ENCODE measurements around the gene OR6C4. TPM values are rescaled to one million over a fixed set of nuclear protein-coding genes. Genes with fewer than 3 reads are reported as not detected.
"Not testable (repeated sequence)": the region's sequence is repeated elsewhere in the genome, so short reads cannot be mapped to it uniquely, and the experiment has no call there.

The OR6C4 gene
- total RNA-seq, result not detected
- long read RNA-seq, result 0 reads

DNA sequence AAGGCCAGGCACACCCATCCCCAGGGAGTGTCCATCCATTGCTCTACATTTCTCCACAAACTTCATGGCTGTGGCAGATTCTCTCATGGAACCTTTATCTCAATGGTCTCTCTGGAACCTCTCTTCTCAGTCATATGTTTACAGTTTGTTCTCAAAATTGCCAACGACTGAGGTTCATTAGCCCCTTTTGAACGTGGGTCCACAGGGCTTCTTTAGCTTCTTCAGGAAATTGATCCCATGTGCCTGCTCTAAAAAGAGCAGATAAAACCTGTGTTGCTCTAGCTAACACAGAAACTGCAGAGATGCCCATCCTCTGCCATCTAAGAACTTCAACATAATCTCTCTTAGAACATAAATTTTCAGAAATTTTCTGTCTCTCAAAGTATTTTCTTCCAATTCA, at the start of gene OR6C4:
Gene OR6C4 (plus strand): TSS at position 301 of the 400 bp plus-strand sequence. CDS start 1,625 bp downstream, outside the sequence.
- Histone ChIP-seq H3K4me1 (no peaks in the 10 kb centered on the region), H3K27ac (no peak within 1 kb of the TSS), H3K4me3 (no peak within 1 kb of the TSS), H3K36me3 (no peaks in the 10 kb centered on the region), H3K27me3 (peaks cover 0 to 4% of the 10 kb centered on the region in 2 donors), H3K9me3 (no peaks in the 10 kb centered on the region)
- TF ChIP-seq POLR2A (IDR thresholded peaks at IDR 0.05), result no peak
- TF ChIP-seq, protein P1, sequence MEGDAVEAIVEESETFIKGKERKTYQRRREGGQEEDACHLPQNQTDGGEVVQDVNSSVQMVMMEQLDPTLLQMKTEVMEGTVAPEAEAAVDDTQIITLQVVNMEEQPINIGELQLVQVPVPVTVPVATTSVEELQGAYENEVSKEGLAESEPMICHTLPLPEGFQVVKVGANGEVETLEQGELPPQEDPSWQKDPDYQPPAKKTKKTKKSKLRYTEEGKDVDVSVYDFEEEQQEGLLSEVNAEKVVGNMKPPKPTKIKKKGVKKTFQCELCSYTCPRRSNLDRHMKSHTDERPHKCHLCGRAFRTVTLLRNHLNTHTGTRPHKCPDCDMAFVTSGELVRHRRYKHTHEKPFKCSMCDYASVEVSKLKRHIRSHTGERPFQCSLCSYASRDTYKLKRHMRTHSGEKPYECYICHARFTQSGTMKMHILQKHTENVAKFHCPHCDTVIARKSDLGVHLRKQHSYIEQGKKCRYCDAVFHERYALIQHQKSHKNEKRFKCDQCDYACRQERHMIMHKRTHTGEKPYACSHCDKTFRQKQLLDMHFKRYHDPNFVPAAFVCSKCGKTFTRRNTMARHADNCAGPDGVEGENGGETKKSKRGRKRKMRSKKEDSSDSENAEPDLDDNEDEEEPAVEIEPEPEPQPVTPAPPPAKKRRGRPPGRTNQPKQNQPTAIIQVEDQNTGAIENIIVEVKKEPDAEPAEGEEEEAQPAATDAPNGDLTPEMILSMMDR (IDR thresholded peaks at IDR 0.05), result no peak
- DNase-seq (no peak), ATAC-seq (no peak)
- 13% methylated on average over 2 of the region's 2 CpGs for WGBS (ENCODE audit: insufficient coverage, low coverage, low lambda C conversion rate, missing lambda C conversion rate)
- intact Hi-C loops (cut with DNase I), result no loop called here

DNA sequence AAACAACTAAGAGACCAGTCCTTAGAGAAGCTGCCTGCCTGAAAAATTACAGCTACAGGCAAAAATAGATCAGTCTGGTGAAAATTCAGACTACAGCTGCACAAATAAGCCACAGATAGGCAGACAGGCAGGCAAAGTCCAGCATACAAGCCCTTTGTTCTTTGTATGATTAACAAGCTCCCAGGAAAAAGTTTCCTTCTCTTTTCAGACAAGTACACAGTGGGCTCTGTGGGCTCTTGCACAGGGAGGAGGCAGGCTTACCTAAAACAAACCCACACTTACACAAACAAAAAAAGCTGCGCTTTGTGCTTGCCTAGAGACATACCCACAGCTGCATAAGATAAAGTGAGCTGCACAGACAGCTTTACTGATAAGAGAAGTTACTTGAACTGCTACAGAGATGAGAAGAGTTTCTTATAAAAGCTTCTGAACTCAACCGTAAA, 49.6 kb upstream of the OR6C4 start:
- DNase-seq, result no peak
- TF ChIP-seq, protein P1 (IDR thresholded peaks at IDR 0.05), result no peak
- no peak for TF ChIP-seq POLR2A (IDR thresholded peaks at IDR 0.05)
- peak; percentile 31 to 72 (median 44) for ATAC-seq
- H3K4me1 ChIP-seq, result no peaks in the 10 kb centered on the region
- WGBS (ENCODE audit: insufficient coverage, low coverage, low lambda C conversion rate, missing lambda C conversion rate), result 19% methylated on average over 2 of the region's 2 CpGs
- no peak overlapping the region for H3K4me3 ChIP-seq
- H3K27ac ChIP-seq, result no peak overlapping the region
- no peaks in the 10 kb centered on the region for H3K9me3 ChIP-seq
- H3K27me3 ChIP-seq, result no peaks in the 10 kb centered on the region
- no peaks in the 10 kb centered on the region for H3K36me3 ChIP-seq
- intact Hi-C loops (cut with DNase I), result no loop called here

DNA sequence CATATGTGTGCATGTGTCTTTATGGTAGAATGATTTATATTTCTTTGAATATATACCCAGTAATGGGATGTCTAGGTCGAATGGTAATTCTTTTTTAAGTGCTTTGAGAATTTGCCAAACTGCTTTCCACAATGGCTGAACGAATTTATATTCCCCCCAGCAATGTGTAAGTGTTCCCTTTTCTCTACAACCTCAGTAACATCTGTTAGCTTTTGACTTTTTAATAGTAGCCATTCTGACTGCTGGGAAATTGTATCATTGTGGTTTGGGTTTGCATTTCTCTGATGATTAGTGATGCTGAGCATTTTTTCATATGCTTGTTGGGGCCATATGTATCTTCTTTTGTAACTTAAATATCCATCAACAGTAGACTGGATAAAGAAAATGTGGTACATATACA, 47.8 kb upstream of the OR6C4 start:
- ATAC-seq (no peak), DNase-seq (no peak)
- no peaks in the 10 kb centered on the region for H3K9me3 ChIP-seq
- no peaks in the 10 kb centered on the region for H3K36me3 ChIP-seq
- H3K27me3 ChIP-seq, result no peaks in the 10 kb centered on the region
- no peak overlapping the region for H3K27ac ChIP-seq
- intact Hi-C loops (cut with DNase I), result no loop called here
- no peaks in the 10 kb centered on the region for H3K4me1 ChIP-seq
- TF ChIP-seq, protein P1 (IDR thresholded peaks at IDR 0.05), result no peak
- WGBS (ENCODE audit: insufficient coverage, low coverage, low lambda C conversion rate, missing lambda C conversion rate), result 18% methylated on average over 2 of the region's 2 CpGs
- no peak overlapping the region for H3K4me3 ChIP-seq

DNA sequence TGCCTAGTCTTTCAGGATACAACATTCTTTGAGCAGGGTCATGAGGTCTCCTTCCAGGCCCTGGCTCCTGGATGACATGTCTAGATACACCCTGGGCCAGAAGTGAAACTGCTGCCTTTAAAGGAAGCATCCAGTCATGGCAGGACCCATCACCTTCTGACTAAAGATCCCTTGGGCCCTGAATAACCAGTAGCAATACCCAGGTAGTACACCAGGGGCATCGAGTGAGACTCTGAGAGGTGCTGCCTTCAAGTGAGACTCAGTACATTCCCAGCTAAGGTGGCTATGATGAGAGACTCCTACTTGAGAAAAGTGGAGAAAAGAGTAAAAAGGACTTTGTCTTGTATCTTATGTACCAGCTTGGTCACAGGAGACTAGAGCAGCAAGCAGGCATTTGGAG, 33.7 kb upstream of the OR6C4 start:
- H3K9me3 ChIP-seq, result no peaks in the 10 kb centered on the region
- DNase-seq, result no peak
- H3K27ac ChIP-seq, result no peak overlapping the region
- H3K27me3 ChIP-seq, result no peaks in the 10 kb centered on the region
- no peak for TF ChIP-seq POLR2A (IDR thresholded peaks at IDR 0.05)
- TF ChIP-seq, protein P1 (IDR thresholded peaks at IDR 0.05), result no peak
- no peaks in the 10 kb centered on the region for H3K36me3 ChIP-seq
- intact Hi-C loops (cut with DNase I), result no loop called here
- no peak for ATAC-seq
- H3K4me3 ChIP-seq, result no peak overlapping the region
- 38% methylated on average over 1 of the region's 1 CpG for whole genome bisulfite sequencing (ENCODE audit: insufficient coverage, low coverage, low lambda C conversion rate, missing lambda C conversion rate)
- no peaks in the 10 kb centered on the region for H3K4me1 ChIP-seq

DNA sequence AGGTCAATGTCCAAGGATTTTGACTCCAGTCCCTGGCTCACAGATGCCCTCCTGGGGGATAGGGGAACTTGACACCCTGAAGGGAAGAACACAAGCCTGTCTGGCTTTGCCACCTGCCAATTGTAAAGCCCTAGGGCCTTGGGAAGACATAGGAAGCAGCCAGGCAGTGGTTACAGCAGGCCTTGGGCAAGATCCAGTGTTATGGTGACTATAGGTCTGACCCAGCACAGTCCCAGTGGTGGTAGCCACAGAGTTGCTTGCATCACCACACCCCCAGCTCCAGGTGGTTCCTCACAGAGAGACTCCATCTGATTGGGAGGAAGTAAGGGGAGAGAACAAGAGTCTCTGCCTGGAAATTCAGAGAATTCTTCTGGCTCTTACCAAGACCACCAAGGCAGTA, 33.0 kb upstream of the OR6C4 start:
- Histone ChIP-seq H3K27me3 (no peaks in the 10 kb centered on the region), H3K9me3 (no peaks in the 10 kb centered on the region), H3K36me3 (no peaks in the 10 kb centered on the region), H3K4me1 (no peaks in the 10 kb centered on the region), H3K27ac (no peak overlapping the region), H3K4me3 (no peak overlapping the region)
- DNase-seq, result no peak
- TF ChIP-seq, protein P1 (IDR thresholded peaks at IDR 0.05), result no peak
- no peak for TF ChIP-seq POLR2A (IDR thresholded peaks at IDR 0.05)
- intact Hi-C loops (cut with DNase I), result no loop called here
- no peak for ATAC-seq

DNA sequence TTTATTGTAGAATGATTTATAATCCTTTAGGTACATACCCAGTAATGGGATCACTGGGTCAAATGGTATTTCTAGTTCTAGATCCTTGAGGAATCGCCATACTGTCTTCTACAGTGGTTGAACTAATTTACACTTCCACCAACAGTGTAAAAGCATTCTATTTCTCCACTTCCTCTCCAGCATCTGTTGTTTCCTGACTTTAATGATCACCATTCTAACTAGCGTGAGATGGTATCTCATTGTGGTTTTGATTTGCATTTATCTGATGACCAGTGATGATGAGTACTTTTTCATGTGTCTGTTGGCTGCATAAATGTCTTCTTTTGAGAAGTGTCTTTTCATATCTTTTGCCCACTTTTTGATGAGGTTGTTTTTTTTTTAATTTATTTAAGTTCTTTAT, 1.2 kb upstream of the OR6C4 start:
- H3K4me3 ChIP-seq; H3K27me3 ChIP-seq; DNase-seq; H3K9me3 ChIP-seq; H3K4me1 ChIP-seq; ATAC-seq; H3K36me3 ChIP-seq; intact Hi-C loops (cut with DNase I); H3K27ac ChIP-seq: not testable (repeated sequence)
- WGBS (ENCODE audit: insufficient coverage, low coverage, low lambda C conversion rate, missing lambda C conversion rate), result 53% methylated on average over 2 of the region's 2 CpGs
